GDM1 (cell line): ENCODE data around the gene AREL1.

ENCODE experiments used
- DNase-seq: peaks from one replicate; lab custom pipeline; 2025; lab: John Stamatoyannopoulos, UW

The AREL1 gene

DNA sequence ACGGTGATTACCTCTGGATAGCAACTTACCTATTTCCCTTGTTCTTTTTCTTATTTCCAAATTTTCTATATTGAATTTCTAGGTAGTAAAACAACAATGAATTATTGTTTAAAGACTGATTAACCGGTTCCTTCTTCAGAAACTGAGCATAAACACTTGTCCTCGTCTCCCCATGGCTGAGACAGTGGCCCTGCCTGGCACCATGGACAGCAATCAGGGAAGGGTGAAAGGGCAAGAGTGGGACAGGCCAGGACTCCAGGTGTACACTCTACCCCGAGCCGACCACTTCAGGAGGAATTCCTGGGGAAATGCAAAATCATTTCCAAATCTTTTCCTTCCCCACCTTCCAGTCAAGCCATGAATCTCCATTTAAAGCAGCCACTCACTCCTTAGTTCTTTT lies 52.0 kb downstream of the AREL1 start:
- DNase-seq = no peak

DNA sequence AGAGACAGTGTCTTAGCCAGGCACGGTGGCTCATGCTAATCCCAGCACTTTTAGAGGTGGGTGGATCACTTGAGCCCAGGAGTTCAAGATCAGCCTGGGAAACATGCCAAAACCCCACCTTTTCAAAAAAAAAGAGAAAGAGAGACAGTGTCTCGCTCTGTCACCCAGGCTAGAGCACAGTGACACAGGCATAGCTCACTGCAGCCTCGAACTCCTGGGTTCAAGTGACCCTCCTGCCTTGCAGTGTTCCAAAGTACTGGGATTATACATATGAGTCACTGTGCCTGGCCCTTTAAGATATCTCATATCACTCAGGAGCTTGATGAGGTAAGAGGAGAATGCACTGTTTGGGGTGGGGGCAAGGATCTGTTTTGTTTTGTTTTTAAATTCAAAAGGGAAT lies 52.7 kb downstream of the AREL1 start:
- no peak for DNase-seq

DNA sequence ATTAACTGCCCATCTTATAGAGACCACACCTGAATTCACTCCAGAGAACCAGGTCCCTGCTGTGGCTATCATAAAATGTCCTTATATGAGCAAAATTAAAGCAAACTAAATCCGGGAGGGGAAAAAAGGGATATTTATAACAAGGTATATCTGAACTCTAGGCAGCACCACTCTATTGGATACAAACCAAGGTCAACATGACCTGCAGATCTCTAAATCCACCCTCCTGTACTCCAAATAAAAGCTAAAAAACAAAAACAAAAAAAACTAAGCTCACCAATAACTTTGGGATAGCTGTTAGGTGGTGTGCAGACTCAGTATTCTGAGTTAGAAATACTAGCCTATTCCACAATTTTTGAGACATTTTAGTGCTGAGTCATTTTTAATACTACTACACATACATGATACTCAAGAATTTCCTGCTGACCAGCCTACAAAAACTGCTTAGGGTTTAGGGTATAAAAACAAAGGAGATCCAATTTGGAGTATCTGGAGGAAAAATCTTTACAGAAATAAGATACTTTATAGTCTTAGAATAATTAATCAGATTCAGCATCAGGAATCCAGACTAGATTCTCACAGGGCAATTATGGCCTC lies 54.2 kb downstream of the AREL1 start:
- DNase-seq = no peak

DNA sequence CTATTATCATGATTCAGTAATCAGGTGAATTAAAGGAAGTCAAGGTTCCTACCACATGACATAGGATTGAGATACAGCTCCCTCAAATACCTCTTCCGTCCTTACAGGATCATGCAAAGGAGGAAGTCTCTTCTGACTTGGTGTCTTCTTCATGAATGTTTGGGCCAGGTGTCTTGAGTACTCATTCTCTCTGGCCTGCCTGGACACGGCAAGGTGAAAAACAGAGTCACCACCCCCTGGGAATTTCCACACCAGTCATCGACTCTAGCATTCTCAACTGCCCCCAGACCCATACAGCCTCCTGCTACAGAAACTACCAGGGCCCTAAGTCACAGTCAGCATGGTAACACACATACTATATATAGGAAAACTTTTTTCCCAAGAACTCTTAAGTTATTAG lies 55.9 kb downstream of the AREL1 start:
- no peak for DNase-seq

DNA sequence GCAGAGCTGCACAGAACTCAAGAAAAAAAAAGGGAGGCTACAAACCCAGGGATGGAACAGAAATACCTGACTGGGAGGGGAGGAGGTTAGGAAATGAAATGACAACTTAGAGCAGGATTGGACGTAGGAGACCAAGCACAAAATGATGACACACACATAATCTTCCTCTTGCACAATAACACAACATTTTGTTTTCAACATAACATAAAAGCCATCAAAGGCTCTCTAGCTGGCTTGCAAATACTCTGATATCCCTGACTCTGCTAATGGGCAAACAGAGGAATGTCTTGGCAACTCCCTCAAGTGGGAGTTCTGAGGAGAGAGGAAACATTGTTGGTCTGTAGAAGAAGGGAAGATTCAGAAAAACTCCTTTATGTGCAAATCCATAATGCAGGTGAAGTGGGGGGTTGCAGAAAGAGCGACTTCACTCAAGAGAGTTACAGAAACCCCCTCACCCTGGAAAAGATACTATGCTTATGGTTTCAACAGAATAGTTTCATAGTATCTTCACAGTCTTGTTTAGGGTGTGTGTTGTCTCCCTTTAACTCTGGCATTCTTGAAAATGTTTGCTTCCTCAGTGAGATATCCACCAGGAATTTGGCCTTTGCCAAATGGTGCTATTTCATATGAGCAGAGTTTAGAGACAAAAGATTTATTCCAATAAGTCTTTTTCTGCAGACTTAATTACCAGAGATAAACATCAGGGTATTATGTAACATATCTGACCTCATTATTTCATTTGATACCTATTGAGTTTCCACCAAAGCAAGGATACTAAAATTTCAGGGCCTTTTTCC lies 57.1 kb downstream of the AREL1 start:
- no peak for DNase-seq

DNA sequence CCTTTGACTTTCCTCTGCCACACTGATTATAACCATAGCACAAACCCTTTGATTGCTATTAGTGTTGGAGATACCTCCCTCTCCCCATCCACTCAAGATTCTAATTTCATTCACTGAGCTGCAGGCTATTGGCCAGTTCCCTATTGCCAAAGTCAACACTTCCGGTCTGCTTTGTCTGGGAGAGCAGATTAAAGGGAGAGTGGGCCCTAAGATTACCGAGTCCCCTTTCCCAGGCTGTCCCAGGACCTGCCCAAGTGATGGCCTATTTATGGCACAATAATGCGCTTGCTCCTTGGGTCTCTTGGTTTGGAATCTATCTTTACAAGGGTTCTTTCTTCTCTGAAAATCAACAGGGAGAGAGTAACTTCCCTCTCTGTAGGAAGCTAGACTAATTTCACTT lies 57.9 kb downstream of the AREL1 start:
- DNase-seq = no peak

DNA sequence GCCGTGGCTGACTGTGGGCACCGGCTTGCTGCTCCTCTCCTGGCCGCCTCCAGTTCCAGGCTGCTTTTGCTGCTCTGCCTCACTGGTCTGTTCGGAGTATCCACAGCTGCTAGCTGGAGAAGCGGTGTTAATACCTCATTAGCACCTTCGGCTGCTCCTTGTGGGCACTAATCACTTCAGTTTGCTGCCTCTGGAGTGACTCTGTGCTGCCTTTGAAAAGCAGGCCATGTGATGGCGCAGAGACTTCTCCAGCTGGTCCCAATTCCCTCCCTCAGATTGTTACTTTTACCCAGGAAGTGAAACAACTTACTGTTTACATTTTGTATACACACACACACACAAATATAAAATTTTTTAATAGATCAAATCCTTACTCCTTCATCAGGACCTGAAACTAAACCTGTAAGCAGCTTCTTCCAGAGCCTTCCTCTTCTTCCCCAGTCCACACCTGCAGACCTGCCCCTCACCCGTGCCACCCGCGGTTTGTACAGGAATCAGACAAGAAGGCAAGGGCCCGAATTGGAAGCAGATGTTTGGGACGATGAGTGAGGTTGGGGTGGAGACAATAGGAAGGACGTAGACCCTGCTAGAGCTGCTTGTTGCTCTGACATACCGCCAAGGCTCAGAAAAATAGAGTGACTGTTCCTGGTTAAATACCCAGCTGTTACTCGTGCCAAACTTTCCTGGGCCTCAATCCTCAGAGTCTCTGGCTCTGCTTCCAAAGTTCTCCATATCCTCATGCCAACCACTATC lies 59.3 kb downstream of the AREL1 start:
- no peak for DNase-seq

DNA sequence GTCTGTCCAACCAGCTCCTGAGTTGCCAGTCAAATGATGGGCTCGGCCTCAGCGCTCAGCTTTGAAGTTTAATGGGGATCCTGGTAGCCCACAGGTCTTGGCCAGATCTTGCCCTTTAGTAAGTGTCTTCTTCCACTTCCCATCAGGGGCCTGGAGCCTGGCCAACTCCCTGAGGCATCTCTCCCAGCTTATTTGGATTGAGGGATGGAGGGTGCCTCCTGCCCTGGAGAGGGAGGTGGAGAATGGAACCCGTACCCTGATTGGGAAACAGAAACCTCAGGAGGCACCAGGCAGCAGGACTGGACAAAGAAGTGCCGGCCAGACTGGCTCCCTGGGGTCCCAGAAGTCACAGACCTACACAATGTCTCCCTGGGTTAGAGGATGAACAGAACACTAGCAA lies 60.3 kb downstream of the AREL1 start:
- DNase-seq = no peak

DNA sequence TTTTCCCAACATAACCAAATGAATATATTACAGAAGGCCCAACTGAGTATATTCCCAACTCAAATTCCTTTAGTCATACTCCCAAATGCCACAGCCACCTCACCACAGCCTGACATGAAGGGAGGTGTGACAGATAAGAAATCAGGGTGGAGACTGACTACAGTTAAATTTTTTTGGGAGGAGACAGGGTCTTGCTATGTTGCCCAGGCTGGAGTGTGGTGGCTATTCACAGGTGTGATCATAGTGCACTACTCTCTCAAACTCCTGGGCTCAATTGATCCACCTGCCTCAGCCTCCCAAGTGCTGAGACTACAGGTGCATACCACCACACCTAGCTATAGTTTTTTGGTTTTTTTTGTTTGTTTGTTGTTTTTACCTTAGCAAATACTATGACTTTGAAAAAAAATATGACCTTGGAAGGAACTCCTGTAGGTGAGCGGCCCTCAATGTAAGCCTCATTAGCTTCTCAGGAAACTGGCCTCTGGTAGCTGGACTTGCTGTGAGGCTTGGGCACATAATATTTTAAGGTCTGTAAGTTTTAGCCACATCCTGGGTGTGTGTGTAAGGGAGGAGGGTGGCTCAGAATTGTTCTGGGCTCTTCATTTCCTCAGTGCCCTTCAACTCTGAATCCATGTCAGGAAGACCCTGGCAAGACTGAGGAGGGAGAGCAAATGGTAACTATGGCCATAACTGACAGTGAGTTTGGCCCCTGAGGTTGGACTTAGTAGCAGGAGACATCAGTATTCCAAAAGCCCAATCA lies 61.8 kb downstream of the AREL1 start:
- no peak for DNase-seq

DNA sequence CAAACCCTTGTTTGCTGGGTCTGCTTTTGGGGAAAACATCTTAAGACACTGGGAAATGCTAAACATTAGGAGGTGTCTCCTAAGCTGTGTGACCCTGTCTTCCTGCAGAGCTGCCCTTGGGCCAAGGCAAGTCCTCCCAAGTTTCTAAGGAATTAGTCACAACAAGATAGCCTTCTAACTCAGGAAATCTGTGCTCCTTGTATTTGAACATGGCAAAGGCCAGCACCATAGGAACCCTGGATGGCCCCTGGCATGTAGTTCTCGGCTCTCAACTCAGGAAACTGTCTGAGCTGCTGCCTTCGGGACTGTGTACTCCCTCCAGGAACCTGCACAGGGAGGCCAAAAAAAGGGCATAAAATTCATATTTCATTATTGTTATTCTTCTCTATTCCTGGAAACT lies 63.2 kb downstream of the AREL1 start:
- DNase-seq = no peak

DNA sequence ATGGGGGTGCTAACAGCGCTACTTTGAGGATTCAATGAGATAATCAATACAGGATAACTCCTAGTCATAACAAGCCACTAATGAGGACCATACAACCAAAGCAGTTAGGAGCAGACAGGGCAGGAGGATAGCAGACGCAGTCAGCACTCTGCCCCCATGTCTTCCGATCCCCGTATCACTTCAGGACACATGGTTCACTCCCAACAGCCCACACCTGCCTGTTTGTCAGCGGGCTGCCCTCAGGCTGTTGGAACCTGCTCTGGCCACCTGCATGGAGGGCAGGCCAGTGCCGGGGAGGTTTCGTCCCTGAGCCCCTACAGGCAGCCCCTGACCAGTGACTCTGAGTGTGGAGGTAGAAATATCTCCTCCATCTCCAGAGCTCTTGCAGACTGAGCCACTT lies 63.7 kb downstream of the AREL1 start:
- DNase-seq = no peak

DNA sequence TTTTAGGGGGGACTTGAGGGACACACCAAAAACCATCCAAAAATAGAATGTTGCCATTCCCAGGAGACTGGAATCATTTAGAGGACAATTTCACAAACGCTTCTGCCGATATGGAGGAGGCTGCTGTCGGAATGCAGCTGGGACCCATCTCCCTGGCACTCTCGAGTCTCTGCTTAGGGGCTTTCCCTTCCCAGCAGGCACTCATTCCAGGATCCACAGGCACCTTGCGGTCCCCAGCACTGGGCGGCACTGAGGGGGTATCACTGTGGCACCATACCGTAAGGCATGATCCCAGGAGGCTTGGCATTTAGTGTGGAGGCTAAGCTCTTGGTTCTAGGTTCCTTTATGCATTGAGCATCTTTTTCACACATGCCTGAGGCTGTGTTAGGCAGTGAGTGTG lies 64.3 kb downstream of the AREL1 start:
- no peak for DNase-seq

DNA sequence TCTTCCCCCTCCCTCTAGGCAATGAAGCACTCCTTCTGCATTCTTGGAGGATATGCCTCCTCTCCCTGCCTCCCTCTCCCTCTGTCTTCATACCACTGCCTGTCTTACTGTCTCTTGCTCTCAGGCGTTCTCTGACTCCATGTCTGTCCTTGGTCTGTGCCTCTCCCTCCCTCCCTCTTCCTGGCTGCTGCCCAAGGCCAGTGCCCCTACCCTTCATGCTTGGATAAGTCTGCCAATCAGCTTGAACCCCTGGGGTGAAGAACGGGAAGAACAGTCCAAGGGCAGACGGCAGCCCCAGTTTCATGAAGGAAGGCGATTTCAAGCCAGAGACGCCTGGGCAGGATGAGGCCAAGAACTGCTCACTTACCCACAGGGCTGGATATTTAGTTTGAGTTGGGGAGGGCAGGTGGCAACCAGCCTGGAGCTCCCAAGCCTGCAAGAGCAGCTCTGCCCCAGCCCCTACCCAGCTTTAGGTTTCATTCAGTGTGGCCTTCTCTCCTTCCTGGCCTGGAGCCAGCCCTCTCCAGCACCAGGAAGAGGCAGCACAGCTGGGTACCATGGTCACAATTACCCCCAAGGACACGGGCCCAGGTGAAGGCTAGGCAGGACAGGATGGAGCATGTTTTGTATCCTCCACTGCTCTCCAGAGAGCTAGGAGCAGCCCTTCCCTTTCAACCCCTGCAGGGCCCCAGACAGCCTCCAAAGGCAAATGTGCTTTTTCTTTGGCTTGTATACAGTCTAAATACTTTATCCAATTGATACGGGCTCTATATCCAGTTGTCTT lies 65.0 kb downstream of the AREL1 start:
- no peak for DNase-seq

DNA sequence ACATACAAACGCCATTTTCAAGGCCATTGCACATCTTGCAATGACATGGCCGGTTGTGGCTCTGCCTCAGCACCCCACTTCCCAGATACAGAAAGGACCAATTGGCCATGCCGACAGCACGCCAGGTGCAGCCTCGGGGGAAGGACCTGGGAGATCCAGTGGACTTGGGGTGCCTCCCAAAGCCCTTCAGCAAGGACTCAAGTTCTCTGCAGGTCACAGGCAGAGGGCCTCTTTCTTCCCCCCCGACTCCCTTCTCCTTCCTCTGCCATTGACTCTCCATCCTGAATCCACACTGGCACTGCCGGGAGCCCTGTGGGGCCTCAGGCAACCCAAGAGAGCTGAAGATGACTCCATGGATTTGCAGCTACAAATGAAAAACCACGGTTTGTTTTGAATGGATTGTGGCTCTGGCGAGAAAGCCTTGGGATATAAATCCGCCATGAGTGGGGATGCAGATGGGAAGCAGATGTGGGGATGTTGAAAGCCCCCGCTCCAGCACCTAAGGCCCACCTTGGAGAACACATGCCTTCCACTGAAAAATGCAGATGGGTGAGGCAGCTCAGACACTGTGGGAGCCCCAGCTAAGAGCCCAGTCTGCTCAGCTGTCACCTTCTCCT lies 65.7 kb downstream of the AREL1 start:
- no peak for DNase-seq

DNA sequence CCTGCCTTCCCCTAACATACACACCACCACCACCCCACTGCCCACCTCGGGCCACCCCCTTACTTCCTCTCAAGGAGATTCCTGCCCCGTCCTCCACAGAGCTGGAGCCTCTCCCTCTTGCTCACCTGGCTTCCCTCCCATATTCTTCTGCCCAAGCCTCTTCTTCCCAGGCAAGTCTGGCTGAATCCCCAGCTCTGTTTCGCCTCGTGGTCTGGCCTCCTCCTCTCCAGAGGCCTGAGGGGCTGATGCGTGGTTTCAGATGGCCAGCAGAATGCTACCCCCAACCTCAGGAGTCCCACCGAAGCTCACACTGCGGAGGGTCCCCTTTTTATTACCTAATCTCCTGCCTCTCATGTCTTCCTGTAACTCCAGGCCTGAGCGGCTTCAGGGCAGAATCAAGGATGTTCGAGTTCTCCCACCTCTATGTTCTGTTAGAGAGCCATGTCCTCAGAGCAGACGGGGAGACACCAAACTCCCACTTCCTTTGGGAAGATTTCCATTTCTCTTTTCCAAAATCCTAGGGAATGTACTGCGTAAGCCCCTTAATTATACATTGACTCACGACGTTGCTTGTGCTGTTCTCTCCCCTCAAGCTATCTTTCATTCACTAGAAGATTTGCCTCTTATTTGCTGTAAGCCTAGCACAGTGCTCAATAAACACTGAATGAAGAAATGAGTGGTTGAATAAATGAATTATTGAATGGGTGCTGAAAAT lies 67.0 kb downstream of the AREL1 start:
- DNase-seq = no peak

DNA sequence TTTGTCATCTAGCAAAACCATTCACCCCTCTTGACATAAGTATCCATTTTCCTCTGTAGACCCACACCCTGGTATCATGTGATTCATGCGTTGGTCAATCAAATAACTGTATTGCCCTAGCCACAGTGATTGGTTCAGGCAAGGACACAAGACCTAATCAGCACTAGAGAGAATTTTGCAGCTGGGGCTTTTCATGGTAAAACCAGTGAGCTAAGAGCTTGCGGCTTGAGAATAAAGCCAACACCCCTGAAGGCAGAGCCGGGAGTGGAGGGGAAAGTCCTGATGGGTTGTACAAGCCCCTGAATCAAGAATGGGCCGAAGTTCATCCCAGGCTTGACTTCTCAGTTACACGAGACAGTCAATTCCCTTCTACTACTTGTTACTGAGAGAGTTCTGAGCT lies 67.6 kb downstream of the AREL1 start:
- no peak for DNase-seq

DNA sequence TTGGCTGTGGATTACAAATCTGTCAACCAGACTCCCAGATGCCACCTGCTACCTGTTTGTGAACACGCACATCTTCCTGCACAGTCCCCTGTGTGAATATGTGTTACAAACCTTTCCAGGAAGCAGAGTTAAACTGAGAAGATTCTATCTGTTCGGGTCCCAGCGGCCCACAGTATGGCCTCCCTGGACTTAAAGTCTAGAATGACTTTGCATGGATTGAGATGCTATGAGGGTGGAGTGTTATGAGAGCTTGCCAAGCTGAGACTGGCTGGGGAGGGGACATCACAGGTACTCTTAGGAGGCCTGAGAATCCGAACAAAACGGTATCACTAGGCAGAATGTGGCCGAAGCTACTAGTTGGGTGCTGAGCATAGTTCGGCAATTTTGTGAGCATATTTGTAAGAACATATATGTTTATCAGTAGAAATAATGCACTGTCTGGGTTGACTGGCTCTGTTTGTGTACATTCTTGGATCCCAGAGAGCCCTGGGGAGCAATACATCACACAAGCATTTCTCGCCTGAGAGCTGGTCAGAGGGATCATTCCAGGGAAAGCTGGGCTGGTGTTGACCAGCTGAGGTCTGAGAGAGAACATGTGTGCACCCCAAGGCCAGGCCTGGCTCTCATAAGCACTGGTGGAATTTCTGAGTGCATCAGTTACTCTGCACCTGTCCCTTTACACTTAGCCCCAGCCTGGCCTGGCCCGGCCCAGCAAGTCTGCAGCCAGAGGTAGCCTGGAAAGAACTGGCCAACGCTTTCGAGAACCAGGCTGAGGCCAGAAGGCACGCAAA lies 71.1 kb downstream of the AREL1 start:
- no peak for DNase-seq

DNA sequence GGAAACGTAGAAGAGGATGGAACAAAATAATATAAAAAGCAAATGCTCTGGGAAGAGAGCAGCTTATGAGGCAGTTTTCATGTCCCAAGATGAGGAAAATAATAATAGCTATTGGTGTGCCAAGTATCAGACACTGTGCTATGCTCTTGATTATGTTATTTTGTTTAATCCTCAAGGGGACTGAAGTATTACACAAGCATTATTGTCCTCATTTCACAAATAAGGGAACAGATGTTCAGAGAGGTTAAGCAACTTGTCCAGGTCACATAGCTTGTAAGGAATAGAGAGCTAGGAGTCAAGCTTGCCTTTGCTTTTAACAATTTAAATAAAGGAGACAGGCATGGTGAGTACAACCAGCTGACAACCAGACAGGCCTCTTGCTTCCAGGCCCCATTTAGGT lies 73.9 kb downstream of the AREL1 start:
- DNase-seq = no peak

DNA sequence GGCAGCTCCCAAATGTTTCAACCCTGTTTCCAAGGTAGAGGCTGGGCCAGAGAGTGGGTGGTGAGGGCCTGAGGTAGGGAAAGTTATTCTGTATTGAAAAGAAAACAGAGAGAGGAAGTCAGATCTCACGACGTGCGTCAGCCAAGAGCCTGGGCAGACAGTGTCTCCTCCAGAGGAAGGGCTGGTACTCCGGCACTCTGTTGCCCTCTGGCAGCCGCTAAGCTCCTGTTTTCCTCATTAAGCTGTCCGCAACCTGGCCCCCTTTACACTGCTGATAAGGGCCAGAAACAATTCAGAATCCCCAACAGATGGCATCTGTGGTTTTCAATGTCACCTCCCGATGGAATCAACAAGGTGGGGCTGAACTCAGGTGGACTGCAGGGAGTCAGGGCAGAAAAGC lies 74.8 kb downstream of the AREL1 start:
- no peak for DNase-seq

DNA sequence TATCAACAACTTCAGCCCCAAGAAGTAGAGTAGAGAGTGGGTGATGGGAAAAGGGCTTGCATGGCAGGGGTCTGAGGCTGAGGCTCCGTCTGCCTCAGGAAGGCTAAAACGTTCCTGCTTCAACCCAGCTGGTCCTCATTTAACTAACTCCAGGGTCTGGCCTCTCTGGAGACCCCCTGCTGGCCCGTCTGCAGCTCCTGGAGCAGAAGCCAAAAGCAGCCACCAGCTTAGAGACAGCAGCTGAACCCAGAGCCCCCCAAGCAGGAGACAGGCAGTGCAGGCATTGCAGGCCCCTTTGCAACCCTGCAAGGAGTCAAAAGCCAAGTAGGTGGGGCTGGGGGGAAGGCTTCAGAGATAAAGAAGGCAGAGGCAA lies 75.7 kb downstream of the AREL1 start:
- DNase-seq = no peak
